ENCODE data around the gene SWSAP1. TPM values are rescaled to one million over a fixed set of nuclear protein-coding genes. Genes with fewer than 3 reads are reported as not detected.
"Not testable (repeated sequence)": the region's sequence is repeated elsewhere in the genome, so short reads cannot be mapped to it uniquely, and the experiment has no call there.

The SWSAP1 gene
- total RNA-seq, 1 experiment from 2014 or later = 0.79 TPM

DNA sequence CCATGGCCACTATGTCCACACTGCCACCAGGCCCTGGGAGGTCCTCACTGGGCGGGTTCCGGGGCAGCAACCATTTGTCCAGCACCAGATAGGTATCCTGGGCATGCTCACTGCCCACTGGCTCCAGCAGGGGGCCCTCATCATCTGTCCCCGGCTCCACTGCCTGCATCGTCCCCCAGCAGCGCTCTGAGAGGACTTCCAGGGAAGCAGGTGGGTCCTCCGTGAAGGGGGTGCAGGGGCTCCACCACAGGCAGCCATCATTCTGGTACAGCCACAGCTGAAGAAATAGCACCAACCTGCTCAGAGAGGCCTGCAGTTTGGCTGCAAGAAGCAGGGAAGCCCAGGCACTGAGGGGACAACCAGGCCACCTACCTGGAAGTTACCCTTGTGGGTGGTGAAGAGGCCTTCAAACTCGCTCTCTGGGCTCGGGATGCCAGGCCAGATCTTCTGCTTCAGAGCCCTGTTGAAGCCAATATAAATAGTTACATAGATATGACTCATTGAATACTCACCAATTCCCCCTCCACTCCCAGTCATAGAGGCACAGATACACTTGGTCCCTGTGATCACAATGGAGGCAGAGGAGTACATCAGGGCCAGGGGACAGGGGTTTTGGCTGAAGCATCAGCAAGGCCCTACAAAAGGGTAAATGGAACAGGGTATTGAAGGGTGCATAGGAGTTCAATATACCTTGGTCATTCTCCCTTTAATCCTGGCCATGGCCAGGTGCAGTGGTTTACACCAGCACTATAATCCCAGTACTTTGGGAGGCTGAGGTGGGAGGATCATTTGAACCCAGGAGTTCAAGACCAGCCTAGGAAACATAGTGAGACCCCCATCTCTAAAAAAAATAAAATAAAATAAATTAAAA lies 4.1 kb downstream of the SWSAP1 start:
- Histone ChIP-seq H3K27ac (no peak overlapping the region), H3K4me3 (no peak overlapping the region), H3K27me3 (replicated peaks) (peaks cover 12% of the 10 kb centered on the region), H3K4me1 (replicated peaks) (peaks cover 61% of the 10 kb centered on the region), H3K9me3 (replicated peaks) (no peaks in the 10 kb centered on the region), H3K36me3 (no peaks in the 10 kb centered on the region)
- DNase-seq (ENCODE audit: low read depth in 1 of 2, low spot score in 2 of 2) = peak; percentile 70 to 78

- H3K36me3 ChIP-seq; DNase-seq (ENCODE audit: low read depth in 1 of 2, low spot score in 2 of 2); H3K9me3 ChIP-seq (replicated peaks); H3K27ac ChIP-seq; H3K4me3 ChIP-seq: not testable (repeated sequence)
- H3K27me3 ChIP-seq (replicated peaks) = peaks cover 12% of the 10 kb centered on the region
- peaks cover 61% of the 10 kb centered on the region for H3K4me1 ChIP-seq (replicated peaks)
Observed at GRCh38 chr19:11379269-11379845, 4.9 kb downstream of the SWSAP1 start.

- no peak for DNase-seq (ENCODE audit: low read depth in 1 of 2, low spot score in 2 of 2)
- H3K27ac ChIP-seq = no peak overlapping the region
- peaks cover 12% of the 10 kb centered on the region for H3K27me3 ChIP-seq (replicated peaks)
- H3K4me3 ChIP-seq = no peak overlapping the region
- no peaks in the 10 kb centered on the region for H3K36me3 ChIP-seq
- no peaks in the 10 kb centered on the region for H3K9me3 ChIP-seq (replicated peaks)
- H3K4me1 ChIP-seq (replicated peaks) = peaks cover 61% of the 10 kb centered on the region
Observed at GRCh38 chr19:11379857-11380350, 5.4 kb downstream of the SWSAP1 start.

DNA sequence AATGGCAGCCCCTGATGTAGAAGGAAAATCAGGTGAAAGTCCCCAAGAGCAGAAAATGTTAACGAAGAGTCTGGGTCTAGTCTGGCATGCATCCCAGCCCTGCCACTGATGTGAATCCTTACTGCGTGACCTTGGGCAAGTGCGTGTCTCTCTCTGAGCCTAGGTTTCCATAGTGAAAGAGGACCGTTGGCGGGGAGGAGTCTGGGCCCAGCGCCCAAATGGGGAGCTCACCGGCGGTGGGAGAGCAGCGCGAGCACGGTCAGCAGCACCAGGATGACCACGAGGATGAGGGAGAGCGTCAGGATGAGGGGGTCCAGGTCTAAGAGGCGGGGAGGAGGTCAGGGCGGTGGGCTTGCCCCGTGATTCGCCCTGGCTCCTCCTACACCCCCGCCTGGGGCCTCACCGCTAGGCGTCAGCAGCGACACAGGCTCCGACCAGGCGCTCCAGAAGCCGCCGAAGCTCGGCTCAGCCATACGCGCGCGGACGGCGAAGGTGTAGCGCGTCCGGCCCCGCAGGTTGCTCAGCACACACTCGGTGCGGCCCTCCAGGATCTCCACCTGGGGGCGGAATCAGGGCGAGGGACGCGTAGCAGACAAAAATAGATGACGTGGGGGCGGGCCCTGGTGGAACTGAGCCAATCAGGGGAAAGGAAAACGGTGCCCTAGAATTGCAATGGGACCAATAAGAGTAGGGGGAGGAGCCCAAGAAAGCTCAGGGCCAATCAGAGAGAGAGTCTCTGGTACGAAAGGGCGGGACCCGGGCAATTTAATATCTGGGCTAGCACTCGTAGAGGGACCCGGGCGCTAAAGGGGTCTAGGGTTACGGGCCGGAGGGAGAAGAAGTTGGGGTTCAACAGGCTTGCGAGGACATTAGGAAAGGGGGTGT lies 6.4 kb downstream of the SWSAP1 start:
- H3K4me3 ChIP-seq = peak overlapping the region; percentile 48
- peaks cover 55% of the 10 kb centered on the region for H3K4me1 ChIP-seq (replicated peaks)
- peaks cover 12% of the 10 kb centered on the region for H3K27me3 ChIP-seq (replicated peaks)
- peak; percentile 96 to 99 for DNase-seq (ENCODE audit: low read depth in 1 of 2, low spot score in 2 of 2)
- no peaks in the 10 kb centered on the region for H3K36me3 ChIP-seq
- no peaks in the 10 kb centered on the region for H3K9me3 ChIP-seq (replicated peaks)
- peak overlapping the region; percentile 53 for H3K27ac ChIP-seq

DNA sequence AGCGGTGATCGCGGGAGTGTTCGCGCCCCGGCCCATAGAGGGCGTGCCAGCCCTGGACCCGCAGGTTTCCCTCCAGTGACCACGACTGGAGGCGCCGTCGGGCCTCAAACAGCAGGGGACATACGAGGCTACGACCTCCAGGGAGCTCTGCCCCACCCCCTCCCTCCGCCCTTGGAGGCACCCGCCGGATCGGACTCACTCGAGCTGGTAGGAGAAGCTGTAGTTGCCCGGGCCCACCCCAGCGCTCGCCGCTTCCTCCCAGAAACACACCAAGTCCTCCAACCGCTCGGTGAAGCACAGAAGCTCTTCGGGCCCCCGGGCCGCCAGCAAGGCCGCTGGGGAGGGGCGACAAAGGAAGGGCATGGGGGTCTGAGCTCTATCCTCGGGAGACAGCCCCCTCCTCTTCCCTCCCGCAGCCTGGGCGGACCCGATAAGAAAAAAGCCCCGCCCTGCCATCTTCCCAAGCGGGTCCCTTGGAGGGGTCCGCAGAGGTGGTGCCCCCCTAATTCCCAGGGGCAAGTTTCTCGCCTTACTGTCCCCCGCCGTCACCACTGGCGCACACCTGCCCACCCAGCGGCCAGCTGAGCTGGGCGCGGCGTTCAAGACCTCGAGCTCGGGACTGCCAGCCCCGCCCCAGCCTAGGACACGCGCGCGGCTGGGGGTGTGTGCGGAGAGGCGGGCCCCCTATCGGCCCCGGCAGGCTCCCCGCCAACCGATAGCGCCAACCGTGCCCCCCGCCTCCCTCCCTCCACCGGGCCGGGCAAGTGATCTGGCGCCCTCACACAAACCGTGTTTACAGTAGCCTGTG lies 8.6 kb downstream of the SWSAP1 start:
- peak in 1 of 2 experiments; percentile 59 for DNase-seq (ENCODE audit: low read depth in 1 of 2, low spot score in 2 of 2)
- Histone ChIP-seq H3K4me1 (replicated peaks) (peaks cover 43% of the 10 kb centered on the region), H3K9me3 (replicated peaks) (no peaks in the 10 kb centered on the region), H3K27me3 (replicated peaks) (peaks cover 12% of the 10 kb centered on the region), H3K36me3 (no peaks in the 10 kb centered on the region), H3K27ac (no peak overlapping the region), H3K4me3 (0 out of 2 replicates have a peak overlapping the region, but pooled peaks have one; percentile 3)

GRCh38 chr19:11383706-11384048 lies 9.2 kb downstream of the SWSAP1 start:
- Histone ChIP-seq H3K27me3 (replicated peaks) (peaks cover 12% of the 10 kb centered on the region), H3K4me1 (replicated peaks) (peaks cover 37% of the 10 kb centered on the region), H3K36me3 (no peaks in the 10 kb centered on the region), H3K9me3 (replicated peaks) (no peaks in the 10 kb centered on the region), H3K27ac (no peak overlapping the region), H3K4me3 (peak overlapping the region; percentile 20)
- no peak for DNase-seq (ENCODE audit: low read depth in 1 of 2, low spot score in 2 of 2)

GRCh38 chr19:11384778-11385129 lies 10.3 kb downstream of the SWSAP1 start:
- Histone ChIP-seq H3K36me3 (no peaks in the 10 kb centered on the region), H3K4me1 (replicated peaks) (peaks cover 32% of the 10 kb centered on the region), H3K9me3 (replicated peaks) (no peaks in the 10 kb centered on the region), H3K4me3 (no peak overlapping the region), H3K27me3 (replicated peaks) (peaks cover 12% of the 10 kb centered on the region), H3K27ac (no peak overlapping the region)
- DNase-seq (ENCODE audit: low read depth in 1 of 2, low spot score in 2 of 2) = no peak

DNA sequence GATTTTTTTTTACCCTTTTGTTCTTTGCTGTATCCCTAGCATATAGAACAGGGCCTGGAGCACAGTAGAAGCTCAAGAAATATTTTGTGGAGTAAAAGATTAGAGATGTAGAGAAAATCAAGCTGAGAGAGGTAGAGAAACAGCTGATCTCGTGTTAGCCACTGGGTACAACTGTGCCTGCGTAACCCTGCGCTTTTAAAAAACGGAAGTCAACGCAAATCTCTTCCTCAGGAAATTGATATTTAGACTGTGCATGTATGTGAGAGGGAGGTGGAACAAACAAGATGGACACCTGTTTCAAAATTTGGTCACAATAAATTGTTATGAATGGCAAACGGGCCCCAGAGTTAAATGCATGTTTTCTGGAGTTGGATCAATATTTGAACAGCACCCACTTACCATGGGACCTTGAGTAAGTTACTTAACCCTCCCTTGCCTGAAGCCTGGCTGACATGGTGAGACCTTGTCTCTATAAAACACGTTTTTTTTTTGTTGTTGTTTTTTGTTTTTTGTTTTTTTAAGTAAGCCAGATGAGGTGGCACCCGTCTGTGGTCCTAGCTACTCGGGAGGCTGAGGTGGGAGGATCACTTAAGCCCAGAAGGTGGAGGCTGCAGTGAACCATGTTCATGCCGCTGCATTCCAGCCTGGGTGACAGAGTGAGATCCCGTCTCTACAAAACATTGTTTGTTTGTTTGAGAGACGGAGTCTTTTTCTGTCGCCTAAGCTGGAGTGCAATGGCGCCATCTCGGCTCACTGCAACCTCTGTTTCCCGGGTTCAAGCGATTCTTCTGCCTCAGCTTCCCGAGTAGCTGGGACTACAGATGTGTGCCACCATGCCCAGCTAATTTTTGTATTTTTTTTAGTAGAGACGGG lies 12.9 kb downstream of the SWSAP1 start:
- no peak overlapping the region for H3K4me3 ChIP-seq
- peaks cover 12% of the 10 kb centered on the region for H3K27me3 ChIP-seq (replicated peaks)
- H3K27ac ChIP-seq = no peak overlapping the region
- no peaks in the 10 kb centered on the region for H3K36me3 ChIP-seq
- DNase-seq (ENCODE audit: low read depth in 1 of 2, low spot score in 2 of 2) = no peak
- peaks cover 15% of the 10 kb centered on the region for H3K4me1 ChIP-seq (replicated peaks)
- no peaks in the 10 kb centered on the region for H3K9me3 ChIP-seq (replicated peaks)

DNA sequence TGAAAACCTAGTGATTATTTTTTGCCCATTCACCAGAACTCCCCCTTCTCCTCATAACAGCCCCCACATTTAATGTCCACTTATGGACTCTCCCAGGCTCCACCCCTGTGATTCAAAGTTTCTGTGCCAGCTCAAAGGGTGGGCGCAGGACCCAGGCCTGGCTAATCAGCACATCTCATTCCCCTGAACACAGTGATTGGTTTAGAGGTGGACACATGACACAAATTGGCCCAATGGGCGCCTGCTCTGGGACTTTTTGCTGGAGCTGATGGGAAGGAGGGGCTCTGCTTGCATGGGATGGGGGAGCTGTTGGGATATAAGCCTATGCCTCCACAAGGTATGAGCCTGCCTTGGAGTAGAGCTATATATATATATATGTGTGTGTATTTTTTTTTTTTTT lies 15.9 kb downstream of the SWSAP1 start:
- H3K27me3 ChIP-seq (replicated peaks) = no peaks in the 10 kb centered on the region
- H3K27ac ChIP-seq = no peak overlapping the region
- H3K9me3 ChIP-seq (replicated peaks) = no peaks in the 10 kb centered on the region
- H3K4me3 ChIP-seq = no peak overlapping the region
- H3K36me3 ChIP-seq = no peaks in the 10 kb centered on the region
- DNase-seq (ENCODE audit: low read depth in 1 of 2, low spot score in 2 of 2) = no peak
- no peaks in the 10 kb centered on the region for H3K4me1 ChIP-seq (replicated peaks)

DNA sequence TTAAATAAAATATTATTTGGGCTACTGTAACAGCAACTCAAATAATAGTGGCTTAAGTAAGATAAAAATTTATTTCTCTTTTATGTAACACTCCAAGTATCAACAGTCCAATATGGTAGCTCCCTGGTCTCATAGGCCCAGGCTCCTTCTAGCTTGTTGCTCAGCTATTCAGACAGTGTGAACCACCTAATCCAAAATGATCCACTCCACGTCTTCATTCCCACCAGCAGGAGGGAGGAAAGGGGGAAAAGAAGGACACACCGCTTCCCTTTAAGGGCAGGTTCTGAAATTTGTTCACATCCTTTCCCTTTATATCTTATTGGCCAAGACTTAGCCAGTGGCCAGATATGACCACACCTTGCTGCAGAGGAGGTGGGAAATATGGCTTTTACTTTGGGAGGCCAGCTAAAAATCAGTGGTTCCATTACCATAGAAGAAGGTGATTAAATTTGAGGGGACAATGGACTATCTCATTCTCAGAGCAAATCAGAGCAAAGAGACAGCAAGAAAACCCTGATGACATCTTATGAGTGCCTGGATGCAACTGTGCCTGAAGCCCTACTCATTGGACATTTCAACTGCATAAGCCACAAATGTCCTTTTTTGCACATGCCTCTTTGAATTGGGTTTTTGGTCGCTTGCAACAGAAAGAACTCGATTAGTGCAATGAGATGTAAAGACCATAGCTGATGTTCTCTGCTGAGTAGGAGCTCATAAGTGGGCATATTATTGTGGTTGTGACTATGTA lies 16.6 kb downstream of the SWSAP1 start:
- H3K4me3 ChIP-seq = no peak overlapping the region

GRCh38 chr19:11397089-11397610 lies 22.7 kb downstream of the SWSAP1 start:
- Histone ChIP-seq H3K4me3 (no peak overlapping the region), H3K36me3 (no peaks in the 10 kb centered on the region), H3K4me1 (replicated peaks) (no peaks in the 10 kb centered on the region), H3K27ac (no peak overlapping the region), H3K27me3 (replicated peaks) (no peaks in the 10 kb centered on the region), H3K9me3 (replicated peaks) (no peaks in the 10 kb centered on the region)
- no peak for DNase-seq (ENCODE audit: low read depth in 1 of 2, low spot score in 2 of 2)

More for the DNA sequence above, 16.6 kb downstream of the SWSAP1 start:
- no peaks in the 10 kb centered on the region for H3K27me3 ChIP-seq (replicated peaks)
- no peaks in the 10 kb centered on the region for H3K9me3 ChIP-seq (replicated peaks)
- no peaks in the 10 kb centered on the region for H3K4me1 ChIP-seq (replicated peaks)
- H3K36me3 ChIP-seq = no peaks in the 10 kb centered on the region
- no peak for DNase-seq (ENCODE audit: low read depth in 1 of 2, low spot score in 2 of 2)
- H3K27ac ChIP-seq = no peak overlapping the region

DNA sequence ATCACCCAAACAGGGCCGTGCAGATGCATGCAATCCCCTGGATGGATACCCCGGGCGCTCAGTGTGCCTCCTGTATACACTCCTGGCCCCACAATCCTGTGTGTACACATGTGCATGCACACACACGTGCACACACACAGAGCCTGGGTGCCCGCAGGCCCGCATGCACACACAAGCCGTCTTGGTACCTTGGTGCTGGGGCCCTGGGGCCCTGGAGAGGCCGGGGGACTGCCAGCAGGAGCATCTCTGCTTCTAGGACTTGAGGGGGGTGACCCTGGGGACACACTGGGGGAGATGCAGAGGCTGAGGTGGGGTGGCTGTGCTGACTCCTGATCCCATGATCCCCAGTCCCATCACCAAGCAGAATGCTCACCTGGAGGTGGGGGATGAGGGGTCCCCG lies 25.2 kb downstream of the SWSAP1 start:
- H3K9me3 ChIP-seq (replicated peaks) = no peaks in the 10 kb centered on the region
- no peaks in the 10 kb centered on the region for H3K36me3 ChIP-seq
- DNase-seq (ENCODE audit: low read depth in 1 of 2, low spot score in 2 of 2) = no peak

More for the DNA sequence above, 25.2 kb downstream of the SWSAP1 start:
- Histone ChIP-seq H3K4me3 (no peak overlapping the region), H3K4me1 (replicated peaks) (no peaks in the 10 kb centered on the region), H3K27ac (no peak overlapping the region), H3K27me3 (replicated peaks) (no peaks in the 10 kb centered on the region)

Measured in SJSA1 (cell line).